HEK293T (cell line): ENCODE data around the gene NEGR1.

ENCODE experiments used
- CTCF ChIA-PET: fragments of 350-600 bp; formaldehyde crosslinking; extraction: SDS; loops from one replicate; lab custom pipeline; 2021; ENCODE audit warnings: antibody characterized with exemption, inconsistent platforms; lab: Yijun Ruan, JAX
- POLR2A ChIA-PET: fragments of 350-600 bp; formaldehyde crosslinking; extraction: SDS; loops from one replicate; lab custom pipeline; 2020; ENCODE audit warnings: antibody characterized with exemption, inconsistent platforms; lab: Yijun Ruan, JAX
- DNase-seq: peaks from one replicate; pipeline ENCODE4 v3.0.0; 2012; ENCODE audit warnings: mixed read lengths; ENCODE audit errors: extremely low spot score
- ARNT ChIP-seq: fragments of 450-650 bp; IDR thresholded peaks from 2 replicates; pipeline ENCODE4 v1.6.1; 2017; ENCODE audit warnings: mild to moderate bottlenecking
- BHLHE40 ChIP-seq: fragments of 450-650 bp; IDR thresholded peaks from 2 replicates; pipeline ENCODE4 v1.6.1; 2016; ENCODE audit warnings: mild to moderate bottlenecking, moderate library complexity, borderline replicate concordance
- CTBP1 ChIP-seq: fragments of 450-650 bp; IDR thresholded peaks from 2 replicates; pipeline ENCODE4 v1.6.1; 2016; ENCODE audit warnings: borderline replicate concordance
- ELF4 ChIP-seq: fragments of 450-650 bp; IDR thresholded peaks from 2 replicates; pipeline ENCODE4 v1.6.1; 2017; ENCODE audit warnings: antibody characterized with exemption
- FOXA1 ChIP-seq: fragments of 450-650 bp; IDR thresholded peaks from 2 replicates; pipeline ENCODE4 v1.6.1; 2016; ENCODE audit warnings: mild to moderate bottlenecking
- FOXK2 ChIP-seq: fragments of 450-650 bp; IDR thresholded peaks from 2 replicates; pipeline ENCODE4 v1.6.1; 2016; ENCODE audit warnings: mild to moderate bottlenecking
- FOXM1 ChIP-seq: fragments of 450-650 bp; IDR thresholded peaks from 2 replicates; pipeline ENCODE4 v1.6.1; 2017; ENCODE audit warnings: mild to moderate bottlenecking, borderline replicate concordance
- HDGF ChIP-seq: fragments of 450-650 bp; IDR thresholded peaks from 2 replicates; pipeline ENCODE4 v1.6.1; 2017; ENCODE audit warnings: antibody characterized with exemption, borderline replicate concordance
- L3MBTL2 ChIP-seq: fragments of 450-650 bp; conservative IDR thresholded peaks from 2 replicates; pipeline ENCODE4 v1.6.1; 2016; ENCODE audit warnings: mild to moderate bottlenecking
- LEF1 ChIP-seq: fragments of 450-650 bp; IDR thresholded peaks from 2 replicates; pipeline ENCODE4 v1.6.1; 2017; ENCODE audit warnings: mild to moderate bottlenecking, borderline replicate concordance
- NFRKB ChIP-seq: fragments of 450-650 bp; IDR thresholded peaks from 2 replicates; pipeline ENCODE4 v1.6.1; 2016; ENCODE audit warnings: mild to moderate bottlenecking, moderate library complexity
- PKNOX1 ChIP-seq: fragments of 450-650 bp; IDR thresholded peaks from 2 replicates; pipeline ENCODE4 v1.6.1; 2016
- SP1 ChIP-seq: fragments of 450-650 bp; IDR thresholded peaks from 2 replicates; pipeline ENCODE4 v1.6.1; 2017
- SUZ12 ChIP-seq: fragments of 450-650 bp; IDR thresholded peaks from 2 replicates; pipeline ENCODE4 v1.6.1; 2016; ENCODE audit warnings: mild to moderate bottlenecking
- TARDBP ChIP-seq: fragments of 450-650 bp; IDR thresholded peaks from 2 replicates; pipeline ENCODE4 v1.6.1; 2016
- ZNF384 ChIP-seq: fragments of 450-650 bp; IDR thresholded peaks from 2 replicates; pipeline ENCODE4 v1.6.1; 2016

The NEGR1 gene

GRCh38 chr1:71653952-71654351 lies 628.4 kb downstream of the NEGR1 start:
- CTCF ChIA-PET: no interaction called here
- TF ChIP-seq FOXA1 (no peak), PKNOX1 (no peak), SUZ12 (no peak), TARDBP (no peak), CTBP1 (no peak)
- POLR2A ChIA-PET: no interaction called here
- no peak for DNase-seq

DNA sequence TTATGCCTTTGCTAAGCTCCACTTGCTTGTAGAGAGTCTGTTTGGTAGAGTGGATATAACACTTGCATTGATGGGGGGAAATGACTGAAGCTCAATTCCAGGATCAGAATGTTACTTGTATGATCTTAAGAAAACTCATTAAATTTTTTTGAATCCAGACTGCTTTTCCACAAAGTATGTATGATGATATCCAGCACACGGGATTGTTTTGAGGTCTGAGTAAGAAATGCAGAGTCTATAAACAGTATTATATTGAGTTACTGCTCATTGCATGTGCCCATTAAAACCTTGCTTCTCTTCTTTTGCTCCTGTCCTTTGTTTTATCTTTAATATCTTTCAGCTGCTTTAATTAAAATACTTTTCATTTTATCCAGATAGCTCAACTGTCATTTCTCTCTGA lies 631.1 kb downstream of the NEGR1 start:
- no peak for TF ChIP-seq FOXA1
- no peak for DNase-seq
- POLR2A ChIA-PET: no interaction called here
- CTCF ChIA-PET: no interaction called here

DNA sequence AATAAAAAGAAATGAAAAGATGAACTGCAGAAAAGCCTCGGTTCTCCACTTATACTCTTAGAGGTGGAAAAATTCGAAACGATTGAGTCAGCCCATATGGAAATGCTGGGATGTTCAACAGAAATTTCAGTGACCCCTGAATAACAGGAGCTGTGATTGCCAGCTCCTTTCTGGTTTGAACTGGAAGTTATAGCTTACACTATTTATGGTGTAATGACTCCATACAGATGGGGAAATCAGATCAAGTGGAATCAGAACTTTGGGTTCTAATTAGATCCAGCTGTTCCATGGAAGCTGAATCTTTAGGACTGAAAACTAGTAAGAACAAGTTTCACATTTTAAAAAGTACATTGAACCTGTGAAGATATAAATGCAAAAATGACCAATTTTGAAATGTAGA lies 632.2 kb downstream of the NEGR1 start:
- ChIA-PET CTCF (no interaction called here), POLR2A (no interaction called here)
- no peak for DNase-seq
- no peak for TF ChIP-seq SP1
- TF ChIP-seq SUZ12: no peak
- no peak for TF ChIP-seq FOXA1

GRCh38 chr1:71649608-71650007 lies 632.7 kb downstream of the NEGR1 start:
- TF ChIP-seq LEF1 (no peak), CTBP1 (no peak), L3MBTL2 (no peak), SP1 (no peak), ARNT (no peak), PKNOX1 (no peak), ZNF384 (no peak), FOXM1 (no peak), BHLHE40 (no peak), FOXK2 (no peak), FOXA1 (no peak), SUZ12 (no peak), HDGF (no peak), TARDBP (no peak), ELF4 (no peak), NFRKB (no peak)
- no peak for DNase-seq
- POLR2A ChIA-PET: no interaction called here
- CTCF ChIA-PET: no interaction called here

DNA sequence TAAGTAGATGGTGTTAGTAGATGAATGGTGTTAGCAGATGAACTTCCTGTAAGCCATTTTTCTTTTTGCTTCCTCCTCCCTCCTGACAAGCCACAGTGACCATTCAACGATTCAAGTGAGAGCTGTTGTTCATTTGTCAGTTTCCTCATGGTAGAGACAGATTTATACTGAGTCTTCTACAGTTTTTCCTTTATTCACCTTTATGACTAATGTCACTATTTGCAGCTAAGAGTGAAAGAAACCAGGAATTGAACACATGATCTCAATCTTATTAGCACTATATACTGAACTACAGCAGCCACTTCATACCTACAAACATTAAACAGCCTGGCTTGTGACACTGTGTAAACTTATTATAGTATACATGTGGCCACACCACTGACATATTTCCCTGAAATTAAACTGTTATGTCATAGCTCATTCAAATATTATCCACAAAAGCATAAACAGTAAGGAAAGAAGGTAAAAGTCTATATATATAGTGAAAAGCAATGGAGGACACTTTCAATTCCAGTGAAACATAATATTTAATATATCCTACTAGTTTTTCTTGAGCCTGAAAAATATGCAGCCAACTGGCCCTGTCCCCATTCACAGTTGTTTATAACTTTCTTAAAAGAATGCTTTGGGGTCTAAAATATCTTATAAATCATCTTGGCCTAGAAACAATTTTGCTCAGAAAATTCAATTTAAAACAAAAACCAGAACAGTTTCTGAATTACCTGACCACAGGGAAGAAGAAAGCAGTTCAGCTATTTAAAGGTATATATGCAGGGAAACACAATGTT lies 634.6 kb downstream of the NEGR1 start:
- ChIA-PET CTCF (interaction anchor here (0.6 kb wide), 1 partner anchor 77 kb away, joined by 3 read pairs; no protein-coding TSS in a partner anchor), POLR2A (no interaction called here)
- DNase-seq: no peak
- TF ChIP-seq FOXA1 (no peak), FOXK2 (no peak), ELF4 (no peak), CTBP1 (no peak), ARNT (no peak), PKNOX1 (no peak), SP1 (no peak), LEF1 (no peak), L3MBTL2 (no peak), BHLHE40 (no peak), FOXM1 (no peak), TARDBP (no peak), SUZ12 (no peak), HDGF (no peak), NFRKB (no peak), ZNF384 (no peak)

- ChIA-PET CTCF (no interaction called here), POLR2A (no interaction called here)
- TF ChIP-seq ZNF384 (no peak), PKNOX1 (no peak), TARDBP (no peak), ELF4 (no peak), NFRKB (no peak), FOXM1 (no peak), LEF1 (no peak)
- DNase-seq: no peak
Observed at GRCh38 chr1:71645015-71645414, 637.3 kb downstream of the NEGR1 start.

DNA sequence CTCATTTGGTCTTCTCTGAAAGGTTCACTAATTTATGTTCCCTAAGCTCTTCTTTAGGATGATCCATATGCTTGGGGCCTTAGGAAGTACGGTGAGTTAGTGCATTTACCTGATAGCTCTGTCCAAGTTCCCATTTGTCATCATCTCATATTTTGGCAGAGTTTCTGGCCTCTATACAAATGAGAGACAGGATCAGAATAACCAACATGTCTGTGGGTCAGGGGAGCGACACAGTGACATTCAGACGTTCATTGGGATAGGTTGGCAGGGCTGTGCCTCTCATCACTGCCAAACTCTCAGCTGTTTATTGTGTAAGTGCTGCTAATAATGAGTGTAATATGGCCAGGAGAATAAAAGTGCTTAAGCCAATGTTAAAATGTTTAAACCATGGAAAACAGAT lies 640.4 kb downstream of the NEGR1 start:
- no peak for DNase-seq
- TF ChIP-seq ARNT (no peak), ELF4 (no peak), TARDBP (no peak), SP1 (no peak), L3MBTL2 (no peak), FOXK2 (no peak), SUZ12 (no peak), HDGF (no peak), FOXM1 (no peak), BHLHE40 (no peak), ZNF384 (no peak), PKNOX1 (no peak), NFRKB (no peak), LEF1 (no peak), FOXA1 (no peak), CTBP1 (no peak)
- ChIA-PET CTCF (no interaction called here), POLR2A (no interaction called here)
